Measurements from ENCODE around the gene CPLANE2.
A peak's percentile ranks its signal among the peaks of the same experiment; 100 is the strongest.
"Not testable (repeated sequence)": the region's sequence is repeated elsewhere in the genome, so short reads cannot be mapped to it uniquely, and the experiment has no call there.

Gene CPLANE2

DNA sequence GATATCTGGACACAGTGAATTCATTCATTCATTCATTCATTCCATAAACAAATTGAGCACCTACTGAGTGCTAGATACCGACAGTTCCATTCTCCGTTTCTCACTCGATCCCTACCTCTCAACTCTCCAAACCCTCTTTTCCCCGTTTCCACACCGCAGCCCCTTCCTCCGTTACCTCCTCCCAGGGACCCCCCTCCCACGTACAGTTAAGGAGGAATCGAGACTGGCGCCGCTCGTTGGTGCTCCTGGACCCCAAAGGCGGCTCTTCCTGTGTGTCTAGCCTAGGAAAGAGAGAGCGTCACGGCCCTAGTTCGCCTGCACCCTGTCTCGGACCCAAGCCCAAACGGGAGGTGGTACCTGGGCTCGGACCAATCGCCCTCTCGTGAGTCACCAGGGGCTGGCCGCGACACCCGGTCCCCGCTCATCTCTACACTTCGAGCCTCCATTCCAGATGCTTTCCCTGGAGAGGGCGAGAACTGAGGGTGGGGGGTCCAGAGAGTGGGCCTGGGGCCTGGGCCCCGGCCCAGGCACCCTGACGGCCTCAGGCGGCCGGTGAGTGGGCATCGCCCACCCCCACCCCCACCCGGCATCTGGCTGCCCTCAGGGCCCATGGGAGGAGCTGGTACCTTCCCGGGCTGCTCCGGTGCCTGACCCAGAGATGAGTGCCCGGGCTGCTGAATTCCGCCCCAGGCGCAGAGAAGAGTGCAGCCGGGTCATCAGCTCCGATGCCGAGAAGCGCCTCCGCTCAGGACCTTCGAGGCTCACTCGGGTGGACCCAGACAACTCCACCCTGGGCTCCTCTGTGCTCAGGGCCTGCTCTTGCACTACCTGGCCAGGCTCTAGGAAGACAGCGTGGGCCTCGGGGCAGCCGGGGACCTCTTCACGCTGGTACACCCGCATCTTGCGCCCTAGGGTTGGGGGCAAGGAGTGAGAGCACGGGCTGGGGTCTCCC, 29.4 kb downstream of the CPLANE2 start:
- no peak for DNase-seq

DNA sequence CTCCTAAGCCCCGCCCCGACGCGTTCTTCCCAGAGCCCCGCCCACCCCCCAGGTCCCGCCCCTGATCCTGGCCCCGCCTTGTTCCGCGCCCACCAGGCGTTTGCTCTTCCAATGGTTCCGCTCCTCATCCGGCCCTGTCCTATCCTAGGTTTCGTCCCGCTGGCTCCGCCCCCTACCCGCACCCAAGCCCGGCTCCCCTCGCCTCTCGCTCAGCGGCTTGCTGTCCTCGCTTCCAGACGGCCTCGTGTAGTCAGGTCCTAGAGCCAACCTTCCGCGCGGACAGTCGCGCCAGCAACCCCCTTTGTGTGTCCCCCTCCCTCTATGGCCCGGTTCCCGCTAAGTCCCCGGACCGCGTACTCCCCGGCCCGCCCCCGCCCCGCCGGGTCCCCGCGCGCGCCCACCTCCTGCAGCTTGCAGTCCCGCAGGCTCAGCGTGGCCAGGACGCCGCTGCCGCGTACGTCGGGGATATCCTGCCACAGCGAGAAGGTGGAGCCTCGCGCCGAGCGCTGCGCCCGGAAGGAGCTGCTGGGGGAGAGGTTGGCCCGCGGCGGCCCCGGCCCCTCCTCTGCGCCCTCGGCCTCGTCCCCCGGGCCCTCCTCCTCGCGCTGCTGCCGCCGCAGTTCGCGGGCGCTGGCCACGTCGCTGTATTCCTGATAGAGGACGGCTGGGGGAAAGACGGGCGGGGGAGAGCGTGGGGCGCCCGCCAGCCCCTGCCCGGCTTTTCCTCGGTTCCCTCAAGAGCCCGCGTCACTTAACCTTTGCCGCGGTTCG, 30.3 kb downstream of the CPLANE2 start:
- DNase-seq, result peak; percentile 99

DNA sequence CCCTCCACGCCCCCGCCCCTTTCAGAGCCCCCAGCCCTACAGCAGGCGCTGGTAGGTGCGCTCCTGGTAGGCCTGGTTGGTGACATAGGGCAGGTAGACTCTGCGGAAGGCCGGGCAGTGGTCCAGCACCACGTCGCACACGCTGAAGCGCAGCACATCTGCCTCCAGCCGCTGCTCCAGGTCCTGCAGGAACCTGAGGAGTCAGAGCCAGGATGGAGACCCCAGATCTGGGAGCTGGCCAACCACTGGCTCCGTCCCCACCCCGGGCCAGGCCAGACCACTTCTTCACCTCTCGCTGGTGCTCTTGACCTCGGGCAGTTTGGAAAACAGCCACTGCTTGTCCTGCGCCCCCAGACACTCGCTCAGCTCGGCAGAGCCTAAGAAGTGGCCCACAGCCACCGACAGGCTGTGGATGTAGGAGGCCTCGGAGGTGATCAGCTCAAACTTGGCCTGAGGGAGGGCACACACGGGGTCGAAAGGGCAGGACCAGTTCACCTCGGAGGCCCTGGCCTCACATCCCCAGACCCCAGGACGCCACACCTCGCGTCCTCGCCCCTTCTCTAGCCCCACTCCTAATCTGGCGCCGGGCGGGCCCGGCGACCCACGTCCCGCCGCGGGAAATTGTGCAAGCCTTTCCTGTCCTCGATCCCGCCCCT, 31.0 kb downstream of the CPLANE2 start:
- no peak for DNase-seq

DNA sequence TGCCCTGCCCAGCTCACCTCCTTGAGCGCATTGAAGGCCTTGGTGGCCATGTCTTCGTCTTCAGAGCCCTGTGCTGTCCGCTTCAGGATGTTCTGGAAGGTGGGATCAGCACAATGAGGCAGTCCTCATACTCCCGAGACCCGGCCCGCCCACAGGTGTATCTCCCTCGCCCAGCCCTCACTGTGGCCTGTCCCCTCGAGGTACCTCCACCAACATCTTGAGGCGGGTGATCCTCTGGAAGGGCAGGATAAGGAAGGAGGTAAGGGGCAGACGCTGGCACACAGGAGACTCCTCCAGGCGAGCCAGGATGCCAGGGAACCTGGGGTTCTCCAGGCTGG, 31.7 kb downstream of the CPLANE2 start:
- no peak for DNase-seq

DNA sequence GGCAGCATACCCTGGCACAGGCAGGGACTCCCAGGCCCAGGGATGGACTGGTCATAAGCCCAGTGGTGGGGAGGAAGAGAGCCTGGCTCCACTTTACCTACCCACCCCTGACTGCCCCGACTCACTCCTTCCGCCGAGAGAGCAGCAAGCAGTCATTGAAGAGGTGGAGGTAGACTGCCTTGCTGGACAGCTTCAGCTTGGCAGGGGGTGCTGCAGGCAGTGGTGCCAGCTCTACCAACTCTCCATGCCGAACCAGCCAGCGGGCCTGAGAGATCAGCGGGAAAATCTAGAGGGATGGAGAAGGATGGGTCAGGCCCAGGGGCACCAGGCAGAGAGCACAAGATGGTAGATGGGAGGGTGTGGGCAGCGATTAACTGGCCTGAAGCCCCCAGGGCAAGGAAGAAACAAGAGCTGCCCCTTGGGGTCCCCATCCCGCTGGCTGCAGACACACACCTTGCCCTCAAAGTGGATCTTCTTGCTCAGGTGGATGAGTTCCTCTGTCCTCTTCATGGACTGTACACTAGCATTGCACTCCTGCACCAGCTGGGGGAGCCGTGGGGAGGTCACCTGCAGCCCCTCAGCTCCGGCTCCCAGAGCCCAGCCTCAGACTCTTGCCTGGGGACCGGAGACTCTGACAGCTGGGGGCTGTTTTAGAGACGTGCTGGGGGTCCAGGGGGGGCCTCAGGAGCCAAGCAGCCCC, 32.2 kb downstream of the CPLANE2 start:
- DNase-seq, result no peak

DNA sequence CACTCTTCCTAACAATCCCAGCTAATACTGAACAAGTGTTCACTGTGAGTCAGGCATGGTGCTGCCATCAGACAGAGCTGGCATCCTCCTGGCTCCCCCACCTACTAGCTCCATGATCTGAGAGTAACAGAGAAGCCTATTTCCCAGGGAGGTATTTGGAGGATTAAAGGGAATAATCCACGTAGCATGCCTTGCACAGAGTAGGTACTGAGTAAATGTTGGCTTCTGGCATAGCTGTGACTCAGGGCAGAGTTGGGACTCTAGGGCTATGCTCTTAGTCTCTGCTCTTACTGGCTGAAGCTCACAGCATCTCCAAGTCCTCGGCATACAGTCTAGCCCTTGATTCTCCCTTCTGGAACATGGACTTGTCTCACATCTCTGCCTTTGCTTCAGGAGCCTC, 32.8 kb downstream of the CPLANE2 start:
- no peak for DNase-seq

DNA sequence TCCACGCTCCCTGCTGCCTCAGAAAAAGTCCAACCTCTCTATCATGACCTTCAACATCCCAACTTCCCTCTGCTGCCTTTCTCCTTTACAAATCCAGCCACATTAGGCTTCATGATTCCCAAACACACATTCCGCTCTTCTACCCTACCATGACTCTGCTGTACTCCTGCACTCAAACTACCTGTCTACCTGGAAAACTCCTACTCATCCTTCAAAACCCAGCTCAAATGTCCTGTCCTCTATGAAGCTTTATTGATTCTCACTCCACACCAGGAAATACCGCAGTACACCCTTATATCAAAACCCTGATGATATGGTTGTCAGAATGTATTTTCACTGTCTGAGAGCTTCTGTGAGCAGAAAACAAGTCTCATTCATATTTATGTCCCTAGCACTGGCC, 33.4 kb downstream of the CPLANE2 start:
- DNase-seq, result no peak

DNA sequence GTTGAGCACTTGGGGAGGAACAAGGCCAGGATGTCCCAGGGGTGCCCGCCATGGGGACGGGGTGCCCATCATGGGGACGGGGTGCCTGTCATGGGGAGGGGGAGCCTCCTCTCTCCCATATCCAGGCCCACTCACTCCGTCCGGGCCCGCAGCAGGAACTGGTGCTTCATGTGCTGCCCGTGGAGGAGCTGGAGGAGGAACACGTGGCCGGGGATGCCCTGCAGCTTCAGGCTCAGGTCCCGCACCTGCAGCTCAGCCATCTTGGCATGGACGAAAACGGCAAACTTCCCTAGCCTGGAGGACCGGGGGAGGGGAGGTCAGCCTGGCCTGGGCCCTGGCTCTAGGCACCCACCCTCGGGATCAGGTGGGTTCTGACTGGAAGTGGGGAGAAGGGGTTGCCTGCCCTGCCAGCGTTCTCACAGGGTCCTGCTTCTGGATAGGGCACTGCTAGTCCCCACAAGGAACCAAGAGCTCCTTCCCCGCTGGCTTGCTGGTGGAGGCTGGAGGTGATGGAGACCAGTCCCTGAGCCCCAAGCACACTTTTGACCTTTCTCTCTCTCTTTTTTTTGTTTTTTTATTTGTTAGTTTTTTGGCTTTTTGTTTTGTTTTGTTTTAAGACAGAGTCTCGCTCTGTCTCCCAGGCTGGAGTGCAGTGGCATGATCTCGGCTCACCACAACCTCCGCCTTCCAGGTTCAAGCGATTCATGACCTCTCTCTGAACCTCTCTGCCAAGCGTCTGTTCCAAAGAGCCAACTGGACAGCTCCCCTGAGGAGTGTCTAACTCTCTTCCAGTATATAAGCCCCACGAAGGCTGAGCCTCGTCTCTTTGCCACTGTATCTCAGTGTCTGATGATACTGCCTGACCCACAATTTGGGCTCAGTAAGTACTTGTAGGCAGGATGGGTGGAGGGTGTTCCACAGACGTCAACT, 34.4 kb downstream of the CPLANE2 start:
- DNase-seq, result no peak

DNA sequence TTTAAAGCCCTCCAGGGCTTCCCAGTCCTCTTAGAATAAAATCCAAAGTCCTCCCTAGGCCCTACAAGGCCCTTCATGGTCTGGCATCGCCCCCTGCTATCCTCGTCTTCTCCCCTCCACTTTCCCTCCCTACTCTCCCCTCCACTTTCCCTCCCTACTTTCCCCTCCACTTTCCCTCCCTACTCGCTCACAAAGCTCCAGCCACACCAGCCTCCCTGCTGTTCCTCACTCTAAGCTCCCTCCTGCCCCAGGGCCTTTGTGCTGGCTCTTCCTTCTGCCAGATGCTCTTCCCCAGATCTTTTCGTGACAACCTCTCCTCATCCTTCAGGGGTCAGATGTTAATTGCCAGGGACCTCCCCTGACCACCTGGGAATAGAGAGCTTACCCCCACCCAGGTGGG, 37.3 kb downstream of the CPLANE2 start:
- no peak for DNase-seq

DNA sequence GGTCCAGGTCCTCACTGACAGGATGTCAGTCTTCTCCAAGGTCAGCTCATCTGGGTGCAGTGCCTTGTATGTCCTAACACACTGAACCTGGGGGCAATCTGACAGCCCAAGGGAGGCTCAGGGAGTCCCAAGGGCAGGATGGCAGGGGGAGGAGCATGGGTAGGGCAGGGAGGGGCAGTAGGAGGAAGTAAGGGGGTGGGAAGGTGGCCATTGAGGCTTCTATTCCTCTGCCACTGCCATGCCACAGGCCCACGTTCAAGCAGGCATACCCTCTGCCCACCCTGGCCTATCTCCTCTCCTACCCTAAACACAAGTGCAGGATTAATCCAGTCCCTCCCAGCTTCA, 37.9 kb downstream of the CPLANE2 start:
- DNase-seq, result no peak

DNA sequence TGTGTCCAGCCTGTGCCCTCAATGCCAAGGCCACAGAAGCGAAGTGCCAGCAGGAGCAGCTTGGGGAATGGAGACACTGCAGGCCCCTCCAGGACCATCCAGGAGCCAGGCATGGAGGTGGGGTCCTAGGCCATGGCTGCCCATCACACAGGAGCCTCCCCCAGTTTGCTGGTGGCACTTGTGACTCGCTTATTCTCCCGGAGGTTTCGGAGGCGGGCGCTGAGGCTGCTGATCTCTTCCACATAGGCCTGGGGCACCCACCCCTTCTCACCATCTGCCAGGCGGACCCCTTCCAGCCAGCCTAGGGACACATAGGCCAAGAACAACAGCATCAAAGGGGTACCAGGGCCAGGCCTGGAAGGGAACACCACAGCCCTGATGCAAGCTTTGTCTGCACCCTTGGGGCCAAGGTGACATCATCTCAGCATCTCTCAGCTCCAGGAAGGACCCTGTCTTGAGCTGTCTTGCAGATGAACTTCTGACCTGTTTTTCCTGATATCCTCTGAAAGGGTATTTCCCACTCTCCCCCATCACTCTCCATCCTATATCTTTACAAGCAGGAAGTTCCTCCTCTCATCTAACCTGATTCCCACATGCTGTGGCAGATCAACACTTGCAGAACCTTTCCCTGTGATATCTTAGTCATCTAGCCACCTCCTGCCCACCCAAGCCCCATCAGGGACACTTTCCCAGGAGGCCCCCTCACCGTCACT, 38.4 kb downstream of the CPLANE2 start:
- no peak for DNase-seq

DNA sequence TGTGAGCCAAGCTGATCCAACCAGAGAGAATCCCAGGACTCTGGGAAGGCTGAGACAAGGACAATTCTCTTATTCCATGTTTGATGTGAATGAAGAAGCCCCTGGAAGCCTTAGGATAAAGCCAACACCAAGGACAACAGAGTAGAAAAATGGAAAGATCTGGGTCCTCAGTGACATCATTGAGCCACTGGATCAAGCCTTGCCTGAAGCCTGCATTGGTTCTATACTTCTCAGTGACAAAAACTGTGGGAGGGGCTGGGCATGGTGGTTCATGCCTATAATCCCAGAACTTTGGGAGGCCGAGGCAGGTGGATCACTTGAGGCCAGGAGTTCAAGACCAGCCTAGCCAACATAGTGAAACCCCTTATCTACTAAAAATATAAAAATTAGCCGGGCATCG, 40.1 kb downstream of the CPLANE2 start:
- DNase-seq, result no peak

DNA sequence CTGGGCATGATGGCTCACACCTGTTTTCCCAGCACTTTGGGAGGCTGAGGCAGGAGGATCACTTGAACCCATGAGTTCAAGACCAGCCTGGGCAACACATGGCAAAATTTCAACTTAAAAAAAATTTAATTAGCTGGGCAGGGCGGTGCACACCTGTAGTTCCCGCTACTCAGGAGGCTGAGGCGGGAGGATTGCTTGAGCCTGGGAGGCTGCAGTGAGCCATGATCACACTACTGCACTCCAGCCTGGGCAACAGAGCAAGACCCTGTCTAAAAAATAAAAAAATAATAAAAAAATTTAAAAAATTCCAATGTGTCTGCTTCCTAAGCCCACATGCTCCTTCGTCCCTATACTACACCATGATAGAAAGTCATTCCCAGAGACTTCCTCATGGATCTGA, 40.8 kb downstream of the CPLANE2 start:
- not testable (repeated sequence) for DNase-seq

DNA sequence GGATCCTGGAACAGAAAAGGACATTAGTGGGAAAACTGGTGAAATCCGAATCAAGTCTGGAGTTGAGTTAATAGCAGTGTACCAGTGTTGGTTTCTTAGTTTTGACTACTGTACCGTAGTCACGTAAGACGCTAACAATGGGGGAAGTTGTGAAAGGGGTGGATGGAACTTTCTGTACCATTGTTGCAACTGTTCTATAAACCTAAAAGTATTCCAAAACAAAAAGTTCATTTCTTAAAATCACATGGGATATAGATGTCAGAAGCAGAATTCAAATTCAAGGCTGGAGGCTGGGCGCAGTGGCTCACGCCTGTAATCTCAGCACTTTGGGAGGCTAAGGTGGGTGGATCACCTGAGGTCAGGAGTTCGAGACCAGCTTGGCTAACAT, 41.5 kb downstream of the CPLANE2 start:
- DNase-seq, result no peak

DNA sequence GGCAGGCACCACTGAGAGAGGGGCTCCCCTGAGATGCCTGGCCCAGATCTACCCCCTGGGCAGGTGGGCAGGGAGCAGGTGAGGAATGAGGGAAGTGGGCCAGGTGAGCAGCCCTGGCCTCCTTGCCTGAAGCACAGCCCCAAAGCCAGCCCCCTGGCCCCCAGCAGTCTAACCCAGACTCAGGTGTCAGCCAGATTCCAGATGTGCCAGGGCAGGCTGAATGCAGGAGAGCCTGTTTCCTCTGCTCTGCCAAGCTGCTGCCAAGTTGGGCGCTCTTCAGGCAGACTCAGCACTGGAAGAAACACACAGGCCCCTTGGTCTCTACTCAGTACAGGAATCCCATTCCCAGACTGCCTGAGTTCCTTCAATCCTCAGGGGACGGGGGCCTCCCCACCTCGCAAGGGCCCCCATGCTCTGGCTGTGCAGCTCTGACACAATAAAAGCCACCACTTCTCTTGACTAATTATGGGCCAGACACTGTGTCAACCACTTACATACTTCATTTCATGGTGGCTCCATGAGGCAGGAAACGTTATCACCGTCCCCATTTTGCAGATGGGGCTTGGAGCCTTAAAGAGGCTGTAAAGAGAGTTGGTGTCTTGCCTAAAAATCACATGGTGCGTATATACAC, 45.0 kb downstream of the CPLANE2 start:
- DNase-seq, result no peak

DNA sequence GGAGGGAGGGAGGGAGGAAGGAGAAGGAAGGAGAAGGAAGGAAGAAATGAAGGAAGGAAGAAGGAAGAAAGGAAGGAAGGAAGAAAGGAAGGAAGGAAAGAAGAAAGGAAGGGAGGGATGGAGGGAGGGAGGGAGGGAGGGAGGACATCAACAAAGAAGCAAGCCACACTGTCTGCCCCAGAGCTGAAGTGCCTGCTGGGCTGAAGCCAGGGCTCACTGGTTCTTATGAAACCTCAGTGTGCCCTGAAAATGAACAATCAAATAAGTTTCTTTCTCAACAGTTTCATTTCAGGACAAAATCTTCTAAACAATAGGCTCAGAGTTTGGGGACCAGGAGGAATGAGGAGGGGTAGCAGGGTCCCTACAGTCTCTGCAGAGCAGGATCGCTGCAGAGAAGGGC, 45.7 kb downstream of the CPLANE2 start:
- DNase-seq, result no peak

DNA sequence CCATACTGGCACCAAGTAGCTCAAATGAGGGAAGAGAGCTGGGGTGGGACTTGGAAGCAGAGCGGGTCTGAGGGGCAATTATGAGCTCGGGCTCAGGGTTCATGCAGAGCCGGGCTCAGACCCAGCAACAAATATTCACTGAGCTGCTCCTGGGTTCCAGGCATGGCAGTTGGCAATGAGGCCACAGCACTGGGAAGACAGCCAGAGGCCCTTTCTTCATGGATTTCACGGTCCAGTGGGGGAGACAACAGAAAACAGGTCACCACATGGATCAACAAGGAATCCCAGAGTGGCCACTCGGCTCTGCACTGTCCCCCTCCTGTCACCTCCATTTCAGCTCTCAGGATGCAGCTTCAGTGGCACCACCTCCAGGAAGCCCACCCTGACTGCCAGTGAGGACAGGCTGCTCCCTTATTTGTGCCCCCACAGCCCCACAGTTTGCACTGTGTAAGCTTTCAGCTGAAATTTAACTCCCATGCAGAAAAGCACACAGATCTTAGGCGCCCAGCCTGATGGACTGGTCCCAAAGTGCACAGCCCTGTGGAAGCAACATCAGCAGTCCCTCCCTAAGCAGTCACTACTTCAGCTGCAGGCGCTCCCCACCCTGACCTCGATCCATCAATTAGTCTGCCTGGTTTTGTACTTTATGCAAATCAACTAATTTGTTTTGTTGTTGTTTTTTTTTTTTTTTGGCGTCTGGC, 46.9 kb downstream of the CPLANE2 start:
- DNase-seq, result no peak

DNA sequence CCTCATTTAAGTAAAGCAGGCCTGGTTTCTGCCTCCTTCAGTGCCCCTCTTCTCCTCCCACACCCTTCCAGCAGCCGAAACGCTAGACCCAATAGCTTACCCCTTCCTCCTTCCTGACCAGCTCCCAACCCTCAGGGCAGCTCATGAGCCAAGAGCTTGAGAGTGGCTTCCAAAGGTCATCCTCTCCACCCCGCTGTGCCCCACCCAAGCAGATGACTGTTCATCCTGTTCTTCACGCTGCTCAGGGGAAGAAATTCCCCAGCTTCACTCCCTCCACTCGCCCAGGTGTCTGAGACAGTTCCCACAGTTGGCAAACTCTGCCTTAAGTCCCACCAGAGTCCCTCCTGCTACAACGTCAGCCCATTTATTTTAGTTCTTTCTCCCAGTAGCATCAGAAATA, 48.0 kb downstream of the CPLANE2 start:
- DNase-seq, result no peak

DNA sequence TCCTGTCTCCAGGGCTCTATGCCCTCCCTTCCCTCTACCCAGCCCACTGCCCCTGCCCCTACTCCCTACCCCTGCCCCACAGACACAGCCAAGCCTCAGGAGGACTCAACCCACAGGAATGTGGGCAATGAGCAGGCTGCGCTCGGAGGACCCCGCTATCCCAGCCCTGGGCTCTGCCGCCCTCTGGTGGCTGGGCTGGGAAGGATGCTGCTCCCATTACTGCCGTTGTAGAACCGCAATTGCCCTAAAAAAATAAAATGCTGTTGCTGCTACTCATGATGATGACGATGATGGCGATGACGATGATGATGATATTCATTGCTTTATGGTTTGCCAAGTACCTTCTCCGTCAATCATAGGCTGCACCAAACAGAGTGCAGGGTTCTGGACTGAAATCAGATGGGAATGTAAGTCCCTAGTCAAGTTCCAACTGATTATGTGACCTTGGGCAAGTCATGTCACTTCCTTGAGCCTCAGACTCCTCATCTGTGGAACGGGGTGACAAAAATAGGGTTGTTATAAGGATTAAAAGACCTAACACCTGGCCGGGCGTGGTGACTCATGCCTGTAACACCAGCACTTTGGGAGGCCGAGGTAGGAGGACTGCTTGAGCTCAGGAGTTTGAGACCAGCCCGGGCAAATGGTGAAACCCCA, 49.1 kb downstream of the CPLANE2 start:
- peak; percentile 66 for DNase-seq
